GM19043 (cell line): ENCODE results near the gene SPDYE16.
"Not testable (repeated sequence)": the region's sequence is repeated elsewhere in the genome, so short reads cannot be mapped to it uniquely, and the experiment has no call there.

Source experiments
- ATAC-seq: cut with Tn5 transposase; IDR thresholded peaks from one replicate; pipeline ENCODE4 v1.9.1; 2021; ENCODE audit warnings: low read depth; ENCODE audit not compliant: unreplicated experiment

SPDYE16 gene

GRCh38 chr7:76505168-76506080, 37.7 kb downstream of the SPDYE16 start:
- no peak for ATAC-seq

- not testable (repeated sequence) for ATAC-seq
These were observed 38.5 kb downstream of the SPDYE16 start for GRCh38 chr7:76504351-76505167.

- ATAC-seq: not testable (repeated sequence)
These were observed 39.9 kb downstream of the SPDYE16 start for GRCh38 chr7:76503244-76503643.

- not testable (repeated sequence) for ATAC-seq
These were observed 40.3 kb downstream of the SPDYE16 start for GRCh38 chr7:76502836-76503235.

GRCh38 chr7:76502224-76502623, 40.9 kb downstream of the SPDYE16 start:
- ATAC-seq: not testable (repeated sequence)

- ATAC-seq: not testable (repeated sequence)
These were observed 43.2 kb downstream of the SPDYE16 start for GRCh38 chr7:76499924-76500241.

GRCh38 chr7:76499201-76499923, 43.7 kb downstream of the SPDYE16 start:
- not testable (repeated sequence) for ATAC-seq

- ATAC-seq: not testable (repeated sequence)
These were observed 44.4 kb downstream of the SPDYE16 start for GRCh38 chr7:76498583-76499200.

- ATAC-seq: not testable (repeated sequence)
These were observed 45.0 kb downstream of the SPDYE16 start for GRCh38 chr7:76497918-76498582.

GRCh38 chr7:76495717-76496116, 47.4 kb downstream of the SPDYE16 start:
- ATAC-seq: not testable (repeated sequence)

- not testable (repeated sequence) for ATAC-seq
These were observed 51.0 kb downstream of the SPDYE16 start for GRCh38 chr7:76492139-76492538.

GRCh38 chr7:76487969-76488368, 55.1 kb downstream of the SPDYE16 start:
- ATAC-seq: not testable (repeated sequence)

- peak; percentile 99 for ATAC-seq
These were observed 56.5 kb downstream of the SPDYE16 start for GRCh38 chr7:76486618-76487017.

GRCh38 chr7:76485822-76486610, 57.1 kb downstream of the SPDYE16 start:
- ATAC-seq: not testable (repeated sequence)

GRCh38 chr7:76484456-76484855, 58.6 kb downstream of the SPDYE16 start:
- not testable (repeated sequence) for ATAC-seq

- ATAC-seq: not testable (repeated sequence)
These were observed 60.0 kb downstream of the SPDYE16 start for GRCh38 chr7:76483081-76483480.

- ATAC-seq: not testable (repeated sequence)
These were observed 60.4 kb downstream of the SPDYE16 start for GRCh38 chr7:76482660-76483059.
